Measurements from ENCODE around the gene ZMYND12.

Gene ZMYND12

DNA sequence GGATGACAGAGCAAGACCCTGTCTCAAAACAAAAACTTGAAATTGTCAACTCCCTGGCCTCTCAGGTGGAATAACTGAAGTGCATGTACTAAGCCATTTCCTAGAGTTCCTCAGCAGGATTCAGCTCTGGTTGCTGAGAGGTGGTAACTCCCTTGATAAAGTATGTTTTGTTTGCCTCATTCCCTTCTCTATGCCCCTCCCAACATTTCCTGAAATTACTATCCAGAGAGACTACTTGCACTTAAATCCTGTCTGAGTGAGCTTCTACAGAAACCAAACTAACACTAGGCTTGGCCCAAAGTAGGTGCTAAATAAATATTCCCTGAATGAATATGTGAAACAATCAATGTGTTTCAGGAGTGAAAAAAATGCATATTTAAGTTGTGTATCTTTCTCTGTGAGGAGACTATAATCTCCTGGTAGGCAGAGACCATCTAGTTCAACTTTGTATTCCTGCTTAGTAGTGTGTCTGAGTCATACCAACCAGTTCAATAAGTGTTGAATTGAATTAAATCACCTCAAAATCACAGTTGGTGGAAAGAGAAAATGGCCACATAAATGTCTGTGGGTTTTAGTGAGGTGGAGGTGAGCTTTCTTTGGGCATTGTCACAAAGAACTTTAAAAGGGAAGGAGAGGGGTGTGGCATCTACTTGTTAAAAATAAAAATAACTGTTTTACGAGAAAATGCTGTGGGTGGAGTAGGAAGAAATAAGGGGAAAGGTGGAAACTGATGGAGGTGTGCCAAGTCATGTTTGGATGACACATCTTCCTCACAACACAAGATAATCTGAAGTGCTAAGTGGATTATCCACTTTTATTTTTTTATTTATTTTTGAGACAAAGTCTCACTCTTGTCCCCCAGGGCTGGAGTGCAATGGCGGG is 62.6 kb downstream of the ZMYND12 start:
- DNase-seq (ENCODE audit: extremely low read depth, low read depth): no peak
- TF ChIP-seq, protein P1, sequence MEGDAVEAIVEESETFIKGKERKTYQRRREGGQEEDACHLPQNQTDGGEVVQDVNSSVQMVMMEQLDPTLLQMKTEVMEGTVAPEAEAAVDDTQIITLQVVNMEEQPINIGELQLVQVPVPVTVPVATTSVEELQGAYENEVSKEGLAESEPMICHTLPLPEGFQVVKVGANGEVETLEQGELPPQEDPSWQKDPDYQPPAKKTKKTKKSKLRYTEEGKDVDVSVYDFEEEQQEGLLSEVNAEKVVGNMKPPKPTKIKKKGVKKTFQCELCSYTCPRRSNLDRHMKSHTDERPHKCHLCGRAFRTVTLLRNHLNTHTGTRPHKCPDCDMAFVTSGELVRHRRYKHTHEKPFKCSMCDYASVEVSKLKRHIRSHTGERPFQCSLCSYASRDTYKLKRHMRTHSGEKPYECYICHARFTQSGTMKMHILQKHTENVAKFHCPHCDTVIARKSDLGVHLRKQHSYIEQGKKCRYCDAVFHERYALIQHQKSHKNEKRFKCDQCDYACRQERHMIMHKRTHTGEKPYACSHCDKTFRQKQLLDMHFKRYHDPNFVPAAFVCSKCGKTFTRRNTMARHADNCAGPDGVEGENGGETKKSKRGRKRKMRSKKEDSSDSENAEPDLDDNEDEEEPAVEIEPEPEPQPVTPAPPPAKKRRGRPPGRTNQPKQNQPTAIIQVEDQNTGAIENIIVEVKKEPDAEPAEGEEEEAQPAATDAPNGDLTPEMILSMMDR (IDR thresholded peaks at IDR 0.05; ENCODE audit: low read depth, low read length): no peak

DNA sequence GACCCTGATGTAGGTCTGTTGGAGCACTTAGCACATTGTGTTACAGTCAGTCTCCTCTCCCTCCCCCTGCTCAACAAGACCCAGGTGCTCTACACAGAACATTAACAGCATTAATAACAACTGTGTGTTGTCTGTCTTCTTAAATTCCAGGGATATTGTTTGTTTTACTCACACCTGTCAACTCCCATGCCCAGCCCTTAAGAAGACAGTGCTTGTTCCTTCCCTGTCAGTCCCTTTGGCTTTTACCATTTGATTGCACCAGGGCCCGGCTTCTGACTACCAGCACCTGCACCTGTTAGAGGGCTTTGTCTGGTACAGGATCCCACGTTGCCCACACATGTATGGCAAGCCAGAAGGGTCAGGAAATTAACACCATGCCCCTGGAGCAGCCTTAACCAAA is 63.6 kb downstream of the ZMYND12 start:
- no peak for DNase-seq (ENCODE audit: extremely low read depth, low read depth)

DNA sequence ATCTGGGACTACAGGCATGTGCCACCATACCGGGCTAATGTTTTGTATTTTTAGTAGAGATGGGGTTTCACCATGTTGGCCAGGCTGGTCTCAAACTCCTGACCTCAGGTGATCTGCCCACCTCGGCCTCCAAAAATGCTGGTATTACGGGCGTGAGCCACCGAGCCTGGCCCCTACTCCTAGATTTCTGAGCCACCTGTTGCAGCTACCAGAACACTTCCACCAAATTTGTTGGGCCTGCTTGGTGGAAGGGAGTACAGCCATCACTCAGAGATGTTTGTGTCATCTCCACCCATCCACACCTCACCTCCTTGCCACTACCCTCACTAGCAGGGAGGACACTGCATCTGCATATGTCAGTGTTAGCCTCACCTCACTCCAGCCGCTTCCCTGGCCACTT is 69.8 kb downstream of the ZMYND12 start:
- TF ChIP-seq, protein P1 (IDR thresholded peaks at IDR 0.05; ENCODE audit: low read depth, low read length): no peak
- no peak for DNase-seq (ENCODE audit: extremely low read depth, low read depth)

More for the DNA sequence above, 63.6 kb downstream of the ZMYND12 start:
- TF ChIP-seq, protein P1 (IDR thresholded peaks at IDR 0.05; ENCODE audit: low read depth, low read length): no peak

DNA sequence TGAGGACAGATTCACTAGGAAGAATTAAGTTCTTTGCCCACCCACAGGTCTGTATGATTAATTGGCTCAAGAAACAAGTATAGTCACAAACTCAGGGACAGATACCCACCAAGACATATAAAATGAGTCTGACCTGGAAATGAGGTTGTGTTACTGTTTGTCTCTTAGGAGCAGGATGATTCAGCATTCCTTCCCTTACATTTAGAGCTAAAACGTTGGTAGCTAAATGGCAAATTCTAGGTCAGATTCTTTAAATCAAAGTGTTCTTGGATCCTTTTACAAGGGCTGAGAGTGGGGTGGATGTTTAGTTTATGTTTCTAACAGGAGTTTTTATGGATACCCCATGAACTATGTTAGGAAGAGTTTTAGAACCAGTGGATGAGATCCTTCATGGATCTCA is 70.5 kb downstream of the ZMYND12 start:
- no peak for DNase-seq (ENCODE audit: extremely low read depth, low read depth)
- TF ChIP-seq, protein P1 (IDR thresholded peaks at IDR 0.05; ENCODE audit: low read depth, low read length): no peak

DNA sequence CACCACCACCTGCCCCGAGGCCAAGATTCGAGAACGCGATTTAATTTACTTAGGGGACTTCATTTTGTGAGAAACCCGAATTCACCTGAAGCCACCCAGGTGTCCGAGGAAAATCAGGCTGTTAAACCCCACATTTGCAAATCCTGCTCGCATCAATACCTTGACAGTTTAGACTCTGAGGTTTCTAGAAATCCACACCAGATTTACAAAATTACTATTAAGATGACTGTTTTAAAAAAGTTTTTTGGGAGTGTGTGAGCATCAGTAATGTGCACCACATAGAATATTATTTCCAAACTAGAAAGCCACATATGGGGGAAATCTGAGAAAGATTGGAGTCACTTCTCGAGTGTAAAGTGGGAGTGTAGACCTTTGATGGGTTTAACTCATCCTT is 74.5 kb downstream of the ZMYND12 start:
- DNase-seq (ENCODE audit: extremely low read depth, low read depth): no peak
- TF ChIP-seq, protein P1 (IDR thresholded peaks at IDR 0.05; ENCODE audit: low read depth, low read length): no peak

DNA sequence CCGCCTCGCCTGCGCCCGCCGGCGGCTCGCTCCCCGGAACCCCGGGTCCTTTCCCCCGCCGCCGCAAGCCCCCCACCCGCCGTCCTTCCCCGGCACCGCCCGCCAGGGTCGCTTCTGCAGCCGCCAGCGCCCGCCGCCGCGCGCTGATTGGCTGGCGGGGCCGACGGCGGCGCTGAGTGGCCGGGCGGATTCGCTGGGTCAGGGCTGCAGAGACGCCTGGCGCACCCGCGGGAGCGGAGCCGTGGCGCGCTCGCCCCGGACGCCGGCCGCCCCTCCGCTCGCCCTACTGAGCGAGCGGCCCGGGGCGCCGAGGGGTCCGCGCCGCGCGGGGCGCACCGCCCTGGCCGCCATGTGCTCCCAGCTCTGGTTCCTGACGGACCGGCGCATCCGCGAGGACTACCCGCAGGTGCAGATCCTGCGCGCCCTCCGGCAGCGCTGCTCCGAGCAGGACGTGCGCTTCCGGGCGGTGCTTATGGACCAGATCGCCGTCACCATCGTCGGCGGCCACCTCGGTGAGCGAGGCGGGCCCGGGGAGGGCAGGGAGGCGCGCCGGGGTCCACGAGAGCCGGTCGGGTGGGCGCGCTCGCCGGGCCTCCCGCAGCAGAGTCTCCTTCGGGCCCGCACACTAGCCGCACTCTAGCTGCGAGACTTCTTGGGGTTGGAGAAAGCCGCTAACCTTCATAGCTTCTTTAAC is 75.1 kb downstream of the ZMYND12 start, which contains the start of gene RIMKLA:
TSS of gene RIMKLA (plus strand) at position 207 of the 694 bp plus-strand sequence. CDS start at position 350, 143 bp downstream.
- TF ChIP-seq, protein P1 (IDR thresholded peaks at IDR 0.05; ENCODE audit: low read depth, low read length): no peak
- DNase-seq (ENCODE audit: extremely low read depth, low read depth): no peak
